ENCODE results near the gene TAAR8. TPM values are rescaled to one million over a fixed set of nuclear protein-coding genes. Genes with fewer than 3 reads are reported as not detected.

Gene TAAR8
- total and polyA plus RNA-seq, 2 of the 13 experiments (the other 11 are each of a cell fraction or from before 2014, with no cell fraction given) = 0.07 TPM; not detected in 1

DNA sequence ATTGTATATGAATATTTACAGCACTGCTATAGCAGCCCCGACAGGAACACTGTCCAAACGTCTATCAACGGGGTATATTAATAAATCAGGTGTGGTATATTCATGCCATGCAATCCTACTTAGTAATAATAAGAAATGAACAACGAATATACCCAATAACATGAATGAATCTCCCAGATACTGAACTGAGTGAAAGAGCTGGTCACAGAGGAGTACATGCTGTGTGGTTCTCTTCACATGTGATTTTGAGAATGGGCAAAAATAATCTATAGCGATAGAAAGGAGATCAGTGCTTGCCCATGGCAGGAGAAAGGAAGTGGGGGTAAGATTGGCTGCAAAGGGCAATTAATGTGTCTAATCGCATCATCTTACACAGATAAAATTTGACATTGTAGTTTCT lies 13.9 kb downstream of the TAAR8 start:
- no TSS peak for BruUV-seq (replicated peaks)
- no peak overlapping the region for H3K9ac ChIP-seq (ENCODE audit: insufficient read depth, low read depth, low read length)
- H3K4me2 ChIP-seq (ENCODE audit: low read depth, low read length) = no peak overlapping the region
- no peaks in the 10 kb centered on the region for H3K36me3 ChIP-seq (replicated peaks in 1 of 2; ENCODE audit: control insufficient read depth in 1 of 2, insufficient read depth in 2 of 2, low read length in 2 of 2)
- no peaks in the 10 kb centered on the region; a peak in 1 of 5 replicates for H3K27me3 ChIP-seq (ENCODE audit: control insufficient read depth in 1 of 2, insufficient read depth in 2 of 2, low read length in 2 of 2)
- DNase-seq (ENCODE audit: low spot score) = no peak
- in situ Hi-C loops (cut with HindIII; ENCODE audit: extremely low pct_ligation_motif_present, low pct_unique_long_range_greater_than_20kb) = no loop called here
- no peaks in the 10 kb centered on the region for H3K79me2 ChIP-seq (ENCODE audit: insufficient read depth, low read length)
- no peak overlapping the region for H2AFZ ChIP-seq (ENCODE audit: low read length)
- no peak for ATAC-seq
- intact Hi-C loops (cut with micrococcal nuclease; ENCODE audit: unreplicated experiment) = no loop called here
- no peaks in the 10 kb centered on the region for H3K9me3 ChIP-seq (ENCODE audit: low read length)
- TF ChIP-seq KMT2B (CRISPR knock-in tag; IDR thresholded peaks at IDR 0.05) (no peak), BHLHE40 (IDR thresholded peaks at IDR 0.05; ENCODE audit: low read length) (no peak)
- TF ChIP-seq, protein P1, sequence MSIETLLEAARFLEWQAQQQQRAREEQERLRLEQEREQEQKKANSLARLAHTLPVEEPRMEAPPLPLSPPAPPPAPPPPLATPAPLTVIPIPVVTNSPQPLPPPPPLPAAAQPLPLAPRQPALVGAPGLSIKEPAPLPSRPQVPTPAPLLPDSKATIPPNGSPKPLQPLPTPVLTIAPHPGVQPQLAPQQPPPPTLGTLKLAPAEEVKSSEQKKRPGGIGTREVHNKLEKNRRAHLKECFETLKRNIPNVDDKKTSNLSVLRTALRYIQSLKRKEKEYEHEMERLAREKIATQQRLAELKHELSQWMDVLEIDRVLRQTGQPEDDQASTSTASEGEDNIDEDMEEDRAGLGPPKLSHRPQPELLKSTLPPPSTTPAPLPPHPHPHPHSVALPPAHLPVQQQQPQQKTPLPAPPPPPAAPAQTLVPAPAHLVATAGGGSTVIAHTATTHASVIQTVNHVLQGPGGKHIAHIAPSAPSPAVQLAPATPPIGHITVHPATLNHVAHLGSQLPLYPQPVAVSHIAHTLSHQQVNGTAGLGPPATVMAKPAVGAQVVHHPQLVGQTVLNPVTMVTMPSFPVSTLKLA (IDR thresholded peaks at IDR 0.05) = peak; percentile 21; the same call in 1 of the 2 replicates
- H4K20me1 ChIP-seq (ENCODE audit: insufficient read depth, low read length) = no peaks in the 10 kb centered on the region
- ChIA-PET POLR2A (no interaction called here), CTCF (ENCODE audit: low intra/inter-chr PET ratio, low total read pairs) (no interaction called here)
- FAIRE-seq = no peak
- no peak overlapping the region for H3K27ac ChIP-seq (ENCODE audit: extremely low read length, insufficient read depth, low read length)
- H3K4me1 ChIP-seq (ENCODE audit: insufficient read depth, low read length) = no peaks in the 10 kb centered on the region
- no peak overlapping the region for H3K4me3 ChIP-seq (replicated peaks in 1 of 3; ENCODE audit: insufficient read depth in 1 of 3, low read depth in 2 of 3, low read length in 3 of 3)
- 29% methylated on average over 6 of the region's 6 CpGs for WGBS (ENCODE audit: low lambda C conversion rate)

DNA sequence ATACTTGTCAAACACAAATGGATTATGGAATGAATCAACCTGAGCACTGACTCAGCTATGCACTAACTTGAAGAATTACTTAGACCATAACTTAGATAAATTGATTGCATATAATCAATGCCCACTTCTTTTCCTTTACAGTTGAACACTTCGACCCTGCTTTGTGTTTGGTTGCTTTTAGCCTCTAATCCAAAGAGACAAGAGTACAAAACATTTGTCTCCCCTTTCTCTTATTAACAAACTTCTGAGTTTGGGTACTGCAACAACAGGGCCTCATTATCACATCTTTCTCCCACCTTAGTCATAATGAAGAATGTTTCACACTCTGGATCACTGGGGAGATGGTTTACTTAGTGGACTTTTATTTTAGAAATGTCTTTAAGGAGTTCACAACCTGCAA lies 15.1 kb downstream of the TAAR8 start:
- no peaks in the 10 kb centered on the region for H3K9me3 ChIP-seq (ENCODE audit: low read length)
- H4K20me1 ChIP-seq (ENCODE audit: insufficient read depth, low read length) = no peaks in the 10 kb centered on the region; the same call in 1 of the 2 replicates
- H3K9ac ChIP-seq (ENCODE audit: insufficient read depth, low read depth, low read length) = no peak overlapping the region
- ChIA-PET POLR2A (no interaction called here), CTCF (ENCODE audit: low intra/inter-chr PET ratio, low total read pairs) (no interaction called here)
- in situ Hi-C loops (cut with HindIII; ENCODE audit: extremely low pct_ligation_motif_present, low pct_unique_long_range_greater_than_20kb) = no loop called here
- H3K4me1 ChIP-seq (ENCODE audit: insufficient read depth, low read length) = no peaks in the 10 kb centered on the region
- H3K27ac ChIP-seq (ENCODE audit: extremely low read length, insufficient read depth, low read length) = no peak overlapping the region
- H2AFZ ChIP-seq (ENCODE audit: low read length) = no peak overlapping the region
- no peak overlapping the region for H3K4me3 ChIP-seq (replicated peaks in 1 of 3; ENCODE audit: insufficient read depth in 1 of 3, low read depth in 2 of 3, low read length in 3 of 3)
- no peak for ATAC-seq
- DNase-seq (ENCODE audit: low spot score) = no peak
- no TSS peak for BruUV-seq (replicated peaks)
- 0% methylated on average over 1 of the region's 1 CpG for WGBS (ENCODE audit: low lambda C conversion rate)
- intact Hi-C loops (cut with micrococcal nuclease; ENCODE audit: unreplicated experiment) = no loop called here
- TF ChIP-seq KLF16 (CRISPR knock-in tag; IDR thresholded peaks at IDR 0.05) (no peak), SIN3A (IDR thresholded peaks at IDR 0.05; ENCODE audit: borderline replicate concordance, low read depth, low read length) (no peak), BCL6 (CRISPR knock-in tag; IDR thresholded peaks at IDR 0.05) (no peak), ZNF615 (CRISPR knock-in tag; IDR thresholded peaks at IDR 0.05; ENCODE audit: borderline replicate concordance) (no peak), MAZ (IDR thresholded peaks at IDR 0.05; ENCODE audit: borderline replicate concordance, low read depth, low read length) (no peak), MAZ (CRISPR knock-in tag; IDR thresholded peaks at IDR 0.05; ENCODE audit: low read depth) (no peak), TARDBP (CRISPR knock-in tag; IDR thresholded peaks at IDR 0.05) (no peak), MEIS2 (CRISPR knock-in tag; IDR thresholded peaks at IDR 0.05) (no peak), ZNF562 (CRISPR knock-in tag; IDR thresholded peaks at IDR 0.05; ENCODE audit: borderline replicate concordance) (no peak), LCORL (IDR thresholded peaks at IDR 0.05) (no peak), LCORL (CRISPR knock-in tag; IDR thresholded peaks at IDR 0.05) (no peak), ISX (CRISPR knock-in tag; conservative IDR thresholded peaks at IDR 0.05) (no peak), ARNTL (CRISPR knock-in tag; IDR thresholded peaks at IDR 0.05) (no peak), ZC3H4 (CRISPR knock-in tag; IDR thresholded peaks at IDR 0.05; ENCODE audit: borderline replicate concordance) (no peak), ZNF577 (CRISPR knock-in tag; IDR thresholded peaks at IDR 0.05; ENCODE audit: borderline replicate concordance, low read depth) (no peak), HNRNPLL (IDR thresholded peaks at IDR 0.05; ENCODE audit: low read depth, low read length, poor library complexity, severe bottlenecking) (no peak), ZSCAN20 (CRISPR knock-in tag; IDR thresholded peaks at IDR 0.05; ENCODE audit: borderline replicate concordance) (no peak), CAMTA2 (CRISPR knock-in tag; IDR thresholded peaks at IDR 0.05; ENCODE audit: borderline replicate concordance) (no peak)
- FAIRE-seq = no peak
- no peaks in the 10 kb centered on the region for H3K79me2 ChIP-seq (ENCODE audit: insufficient read depth, low read length)
- no peaks in the 10 kb centered on the region; a peak in 1 of 5 replicates for H3K27me3 ChIP-seq (ENCODE audit: control insufficient read depth in 1 of 2, insufficient read depth in 2 of 2, low read length in 2 of 2)
- H3K4me2 ChIP-seq (ENCODE audit: low read depth, low read length) = no peak overlapping the region
- no peaks in the 10 kb centered on the region for H3K36me3 ChIP-seq (replicated peaks in 1 of 2; ENCODE audit: control insufficient read depth in 1 of 2, insufficient read depth in 2 of 2, low read length in 2 of 2)

Data from HepG2 (cell line).